Neural cell (in vitro differentiated cells): ENCODE data around the gene CETP. TPM values are rescaled to one million over a fixed set of nuclear protein-coding genes. Genes with fewer than 3 reads are reported as not detected.

Experiments
- H2AFZ ChIP-seq: fragments of 200-600, 300-800 bp; sonication (generic), shearing (Covaris generic); 2 replicates; pipeline ENCODE4 v1.6.0; 2014; ENCODE audit warnings: low read depth, mild to moderate bottlenecking, antibody characterized with exemption, low read length, moderate library complexity
- H3F3A ChIP-seq: fragments of 200-600 bp; shearing (Covaris generic); 2 replicates; pipeline ENCODE4 v1.6.1; 2016; ENCODE audit warnings: mild to moderate bottlenecking, moderate library complexity, mixed read lengths, antibody characterized with exemption, low read length; ENCODE audit not compliant: insufficient read depth, poor library complexity, severe bottlenecking
- H3K27ac ChIP-seq: fragments of 200-600, 300-800 bp; sonication (generic), shearing (Covaris generic); 2 replicates; pipeline ENCODE4 v1.5.1; 2014; ENCODE audit warnings: mild to moderate bottlenecking, low read length, moderate library complexity
- H3K27me3 ChIP-seq: fragments of 300-800, 200-600 bp; sonication (generic), shearing (Covaris generic); 2 replicates; pipeline ENCODE4 v1.6.0; 2014; ENCODE audit warnings: mild to moderate bottlenecking, low read depth, low read length, moderate library complexity; ENCODE audit not compliant: insufficient read depth
- H3K36me3 ChIP-seq: fragments of 300-800, 200-600 bp; sonication (generic), shearing (Covaris generic); 2 replicates; pipeline ENCODE4 v1.5.1; 2014; ENCODE audit warnings: mild to moderate bottlenecking, antibody characterized with exemption, low read length, moderate library complexity; ENCODE audit not compliant: insufficient read depth
- H3K4me2 ChIP-seq: fragments of 300-800, 200-600 bp; sonication (generic), shearing (Covaris generic); 2 replicates; pipeline ENCODE4 v1.6.0; 2014; ENCODE audit warnings: mild to moderate bottlenecking, low read length
- H3K4me3 ChIP-seq: fragments of 300-800, 200-600 bp; sonication (generic), shearing (Covaris generic); 2 replicates; pipeline ENCODE4 v1.5.1; 2014; ENCODE audit warnings: mild to moderate bottlenecking, low read length, moderate library complexity
- H3K79me2 ChIP-seq: fragments of 200-600 bp; shearing (Covaris generic); replicated peaks from 2 replicates; pipeline ENCODE4 v1.6.0; 2014; ENCODE audit warnings: mild to moderate bottlenecking, low read length, moderate library complexity; ENCODE audit not compliant: insufficient read depth
- H3K9ac ChIP-seq: fragments of 300-800, 200-600 bp; sonication (generic), shearing (Covaris generic); 2 replicates; pipeline ENCODE4 v1.6.1; 2016; ENCODE audit warnings: mild to moderate bottlenecking, low read length, mixed read lengths
- H3K9me2 ChIP-seq: fragments of 200-600 bp; shearing (Covaris generic); 2 replicates; pipeline ENCODE4 v1.6.1; 2016; ENCODE audit warnings: mild to moderate bottlenecking, low read length, mixed read lengths; ENCODE audit not compliant: insufficient read depth
- H3K9me3 ChIP-seq: fragments of 200-600, 300-800 bp; sonication (generic), shearing (Covaris generic); 2 replicates; pipeline ENCODE4 v1.6.1; 2016; ENCODE audit warnings: mild to moderate bottlenecking, mixed run types, low read length, moderate library complexity, mixed read lengths
- H4K20me1 ChIP-seq: fragments of 200-600 bp; shearing (Covaris generic); 2 replicates; pipeline ENCODE4 v1.6.1; 2016; ENCODE audit warnings: mild to moderate bottlenecking, mixed run types; ENCODE audit not compliant: insufficient read depth
- EP300 ChIP-seq: fragments of 450-650 bp; conservative IDR thresholded peaks from 2 replicates; pipeline ENCODE4 v1.6.1; 2014; ENCODE audit warnings: antibody characterized with exemption, mild to moderate bottlenecking, moderate library complexity; ENCODE audit not compliant: poor library complexity, severe bottlenecking
- EZH2 ChIP-seq: fragments of 200-600, 300-800 bp; shearing (Covaris generic), sonication (generic); IDR thresholded peaks from 2 replicates; pipeline ENCODE4 v1.6.1; 2014; ENCODE audit warnings: antibody characterized with exemption, low read length, borderline replicate concordance, mild to moderate bottlenecking; ENCODE audit not compliant: insufficient read depth, poor library complexity, severe bottlenecking
- MXI1 ChIP-seq: fragments of 450-650 bp; conservative IDR thresholded peaks from 2 replicates; pipeline ENCODE4 v1.6.1; 2014; ENCODE audit warnings: antibody characterized with exemption, mild to moderate bottlenecking; ENCODE audit not compliant: poor library complexity, severe bottlenecking
- POLR2AphosphoS5 ChIP-seq: IDR thresholded peaks from 2 replicates; pipeline ENCODE4 v1.6.1; 2012
- RAD21 ChIP-seq: fragments of 450-650 bp; conservative IDR thresholded peaks from 2 replicates; pipeline ENCODE4 v1.6.1; 2014; ENCODE audit warnings: antibody characterized with exemption, mild to moderate bottlenecking, moderate library complexity
- SMC3 ChIP-seq: fragments of 450-650 bp; conservative IDR thresholded peaks from 2 replicates; pipeline ENCODE4 v1.6.1; 2014; ENCODE audit warnings: antibody characterized with exemption, mild to moderate bottlenecking, moderate library complexity; ENCODE audit not compliant: poor library complexity
- TAF1 ChIP-seq: IDR thresholded peaks from 2 replicates; pipeline ENCODE4 v1.6.1; 2012; ENCODE audit warnings: low read depth
- polyA plus RNA-seq: library from polyadenylated mRNA; depleted of rRNA; stranded (reverse); fragments of >200 nt; gene quantifications from 2 replicates; pipeline ENCODE4 v1.2.3, GENCODE V29; 2014
- TF ChIP-seq, protein P1 (sequence below): fragments of 450-650 bp; IDR thresholded peaks from 2 replicates; pipeline ENCODE4 v1.5.1; 2014; ENCODE audit warnings: antibody characterized with exemption, mild to moderate bottlenecking, moderate library complexity; ENCODE audit not compliant: poor library complexity, severe bottlenecking
- TF ChIP-seq, protein P2 (sequence below): IDR thresholded peaks from 2 replicates; pipeline ENCODE4 v1.6.1; 2012; ENCODE audit warnings: borderline replicate concordance

The CETP gene
- polyA plus RNA-seq, 1 donor from 2014 or later = not detected

DNA sequence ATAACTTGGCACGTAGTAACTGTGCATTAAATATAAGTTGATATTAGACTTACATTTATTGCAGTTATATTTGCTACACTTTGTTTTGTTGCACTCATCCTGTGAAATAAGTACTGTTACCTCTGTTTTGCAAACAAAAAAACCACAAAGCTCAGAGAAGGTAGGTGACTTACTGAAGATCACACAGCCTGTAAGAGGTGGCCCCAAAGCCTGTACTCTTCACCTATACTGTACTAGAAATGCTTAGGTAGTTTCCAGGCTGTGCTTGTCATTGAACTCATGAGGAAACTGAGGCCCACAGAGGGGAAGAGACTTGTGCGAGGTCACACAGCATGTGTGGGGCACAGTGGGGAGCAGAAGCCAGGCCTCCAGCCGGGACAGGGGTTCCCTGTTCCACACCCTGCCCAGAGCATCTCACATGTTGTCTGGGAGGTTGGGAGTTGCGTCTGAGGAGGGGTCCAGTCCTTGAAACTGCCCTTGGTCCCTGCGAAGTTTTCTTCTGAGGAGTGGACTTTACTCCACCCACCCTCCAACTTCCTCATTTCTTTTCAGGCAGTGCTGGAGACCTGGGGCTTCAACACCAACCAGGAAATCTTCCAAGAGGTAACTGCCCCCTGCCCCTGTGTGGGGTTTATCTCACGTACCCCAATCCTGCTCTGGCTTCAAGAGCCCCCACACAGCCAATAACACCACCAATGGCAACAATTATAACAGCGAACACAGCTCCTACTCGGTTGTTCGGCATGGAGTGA, 13.0 kb downstream of the CETP start:
- no peak overlapping the region for H3K4me3 ChIP-seq
- no peaks in the 10 kb centered on the region for H3K27me3 ChIP-seq
- no peak overlapping the region for H2AFZ ChIP-seq
- no peak overlapping the region for H3K27ac ChIP-seq
- no peaks in the 10 kb centered on the region for H3K79me2 ChIP-seq
- no peak overlapping the region for H3K4me2 ChIP-seq
- no peak for TF ChIP-seq RAD21
- TF ChIP-seq, protein P1, sequence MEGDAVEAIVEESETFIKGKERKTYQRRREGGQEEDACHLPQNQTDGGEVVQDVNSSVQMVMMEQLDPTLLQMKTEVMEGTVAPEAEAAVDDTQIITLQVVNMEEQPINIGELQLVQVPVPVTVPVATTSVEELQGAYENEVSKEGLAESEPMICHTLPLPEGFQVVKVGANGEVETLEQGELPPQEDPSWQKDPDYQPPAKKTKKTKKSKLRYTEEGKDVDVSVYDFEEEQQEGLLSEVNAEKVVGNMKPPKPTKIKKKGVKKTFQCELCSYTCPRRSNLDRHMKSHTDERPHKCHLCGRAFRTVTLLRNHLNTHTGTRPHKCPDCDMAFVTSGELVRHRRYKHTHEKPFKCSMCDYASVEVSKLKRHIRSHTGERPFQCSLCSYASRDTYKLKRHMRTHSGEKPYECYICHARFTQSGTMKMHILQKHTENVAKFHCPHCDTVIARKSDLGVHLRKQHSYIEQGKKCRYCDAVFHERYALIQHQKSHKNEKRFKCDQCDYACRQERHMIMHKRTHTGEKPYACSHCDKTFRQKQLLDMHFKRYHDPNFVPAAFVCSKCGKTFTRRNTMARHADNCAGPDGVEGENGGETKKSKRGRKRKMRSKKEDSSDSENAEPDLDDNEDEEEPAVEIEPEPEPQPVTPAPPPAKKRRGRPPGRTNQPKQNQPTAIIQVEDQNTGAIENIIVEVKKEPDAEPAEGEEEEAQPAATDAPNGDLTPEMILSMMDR = no peak
- no peak for TF ChIP-seq SMC3
- no peak for TF ChIP-seq EZH2
- TF ChIP-seq POLR2AphosphoS5 = no peak
- no peak for TF ChIP-seq MXI1
- TF ChIP-seq TAF1 = no peak
- TF ChIP-seq, protein P2, sequence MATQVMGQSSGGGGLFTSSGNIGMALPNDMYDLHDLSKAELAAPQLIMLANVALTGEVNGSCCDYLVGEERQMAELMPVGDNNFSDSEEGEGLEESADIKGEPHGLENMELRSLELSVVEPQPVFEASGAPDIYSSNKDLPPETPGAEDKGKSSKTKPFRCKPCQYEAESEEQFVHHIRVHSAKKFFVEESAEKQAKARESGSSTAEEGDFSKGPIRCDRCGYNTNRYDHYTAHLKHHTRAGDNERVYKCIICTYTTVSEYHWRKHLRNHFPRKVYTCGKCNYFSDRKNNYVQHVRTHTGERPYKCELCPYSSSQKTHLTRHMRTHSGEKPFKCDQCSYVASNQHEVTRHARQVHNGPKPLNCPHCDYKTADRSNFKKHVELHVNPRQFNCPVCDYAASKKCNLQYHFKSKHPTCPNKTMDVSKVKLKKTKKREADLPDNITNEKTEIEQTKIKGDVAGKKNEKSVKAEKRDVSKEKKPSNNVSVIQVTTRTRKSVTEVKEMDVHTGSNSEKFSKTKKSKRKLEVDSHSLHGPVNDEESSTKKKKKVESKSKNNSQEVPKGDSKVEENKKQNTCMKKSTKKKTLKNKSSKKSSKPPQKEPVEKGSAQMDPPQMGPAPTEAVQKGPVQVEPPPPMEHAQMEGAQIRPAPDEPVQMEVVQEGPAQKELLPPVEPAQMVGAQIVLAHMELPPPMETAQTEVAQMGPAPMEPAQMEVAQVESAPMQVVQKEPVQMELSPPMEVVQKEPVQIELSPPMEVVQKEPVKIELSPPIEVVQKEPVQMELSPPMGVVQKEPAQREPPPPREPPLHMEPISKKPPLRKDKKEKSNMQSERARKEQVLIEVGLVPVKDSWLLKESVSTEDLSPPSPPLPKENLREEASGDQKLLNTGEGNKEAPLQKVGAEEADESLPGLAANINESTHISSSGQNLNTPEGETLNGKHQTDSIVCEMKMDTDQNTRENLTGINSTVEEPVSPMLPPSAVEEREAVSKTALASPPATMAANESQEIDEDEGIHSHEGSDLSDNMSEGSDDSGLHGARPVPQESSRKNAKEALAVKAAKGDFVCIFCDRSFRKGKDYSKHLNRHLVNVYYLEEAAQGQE = no peak
- no peak for TF ChIP-seq EP300
- no peaks in the 10 kb centered on the region for H3K36me3 ChIP-seq
- no peaks in the 10 kb centered on the region for H4K20me1 ChIP-seq
- H3K9me3 ChIP-seq = no peaks in the 10 kb centered on the region
- H3K9me2 ChIP-seq = no peaks in the 10 kb centered on the region
- no peak overlapping the region for H3K9ac ChIP-seq
- no peaks in the 10 kb centered on the region for H3F3A ChIP-seq

DNA sequence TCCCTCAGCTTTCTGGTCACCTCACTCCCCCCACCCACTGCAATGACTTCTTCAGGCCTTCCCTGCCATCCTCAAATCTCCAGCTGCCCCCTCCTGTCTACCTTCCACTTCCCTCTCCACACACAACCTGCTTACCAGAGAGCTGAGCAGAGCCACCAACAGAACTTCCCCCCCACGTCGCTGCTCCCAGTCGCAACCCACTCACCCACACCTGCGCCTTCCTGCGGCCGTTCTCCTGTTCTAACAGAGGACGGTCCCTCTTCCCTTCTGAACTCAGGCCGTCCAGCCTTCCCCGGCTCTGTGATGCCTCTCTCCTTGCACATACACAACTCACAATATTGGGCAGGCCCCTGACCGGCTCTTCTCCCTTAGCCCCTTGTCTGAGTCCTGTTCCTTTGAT, 14.0 kb downstream of the CETP start:
- H3K27me3 ChIP-seq = no peaks in the 10 kb centered on the region
- no peaks in the 10 kb centered on the region for H3K79me2 ChIP-seq
- H3K9me2 ChIP-seq = no peaks in the 10 kb centered on the region
- H3K4me2 ChIP-seq = no peak overlapping the region
- H3K36me3 ChIP-seq = no peaks in the 10 kb centered on the region
- H3K27ac ChIP-seq = no peak overlapping the region
- no peak overlapping the region for H2AFZ ChIP-seq
- H3K9me3 ChIP-seq = no peaks in the 10 kb centered on the region
- no peak overlapping the region for H3K4me3 ChIP-seq
- H3K9ac ChIP-seq = no peak overlapping the region
- TF ChIP-seq EP300 (no peak), EZH2 (no peak), SMC3 (no peak), POLR2AphosphoS5 (no peak), TAF1 (no peak)
- TF ChIP-seq, protein P1 = no peak
- H4K20me1 ChIP-seq = no peaks in the 10 kb centered on the region
- H3F3A ChIP-seq = no peaks in the 10 kb centered on the region
